A172 (cell line): Measurements from ENCODE around the gene TYMP. TPM values are rescaled to one million over a fixed set of nuclear protein-coding genes. Genes with fewer than 3 reads are reported as not detected.
"Not testable (repeated sequence)": the region's sequence is repeated elsewhere in the genome, so short reads cannot be mapped to it uniquely, and the experiment has no call there.

Experiments used
- DNase-seq: peaks from one replicate; pipeline ENCODE4 v3.0.0-alpha.2; 2015; ENCODE audit warnings: low spot score
- total RNA-seq: library from RNA; depleted of rRNA; stranded (reverse); fragments of >200 nt; shearing (Covaris generic); gene quantifications from 2 replicates; pipeline ENCODE4 v1.2.3, GENCODE V29; 2014

TYMP gene
- total RNA-seq, 1 experiment from 2014 or later = 0.10 TPM

GRCh38 chr22:50542416-50542927, 12.7 kb upstream of the TYMP start:
- no peak for DNase-seq

- peak; percentile 41 for DNase-seq
These were observed 11.8 kb upstream of the TYMP start for GRCh38 chr22:50541667-50542026.

GRCh38 chr22:50540381-50540780, 10.6 kb upstream of the TYMP start:
- no peak for DNase-seq

GRCh38 chr22:50537765-50538164, 8.0 kb upstream of the TYMP start:
- DNase-seq = no peak

GRCh38 chr22:50536226-50536625, 6.4 kb upstream of the TYMP start:
- no peak for DNase-seq

GRCh38 chr22:50535113-50535512, 5.3 kb upstream of the TYMP start:
- no peak for DNase-seq

- DNase-seq = not testable (repeated sequence)
These were observed 4.3 kb upstream of the TYMP start for GRCh38 chr22:50533856-50534711.

GRCh38 chr22:50532824-50533796, 3.3 kb upstream of the TYMP start:
- no peak for DNase-seq

- DNase-seq = no peak
These were observed 2.3 kb upstream of the TYMP start for GRCh38 chr22:50531962-50532674.

- no peak for DNase-seq
These were observed 1.7 kb upstream of the TYMP start for GRCh38 chr22:50531546-50531961.

- DNase-seq = no peak
These were observed 1.2 kb upstream of the TYMP start for GRCh38 chr22:50530877-50531545.

- no peak for DNase-seq
These were observed 716 bp upstream of the TYMP start for GRCh38 chr22:50530580-50530876.

- no peak for DNase-seq
These were observed 356 bp downstream of the TYMP start for GRCh38 chr22:50529416-50529896.

- DNase-seq = no peak
These were observed 963 bp downstream of the TYMP start for GRCh38 chr22:50528682-50529415.

- DNase-seq = no peak
These were observed 1.7 kb downstream of the TYMP start for GRCh38 chr22:50527921-50528681.

GRCh38 chr22:50526834-50527801, 2.7 kb downstream of the TYMP start:
- DNase-seq = no peak

GRCh38 chr22:50526108-50526833, 3.5 kb downstream of the TYMP start:
- DNase-seq = peak; percentile 46

GRCh38 chr22:50525858-50526107, 4.0 kb downstream of the TYMP start:
- DNase-seq = no peak
